Melanocyte of skin (primary cell): ENCODE results near the gene TRDN. TPM values are rescaled to one million over a fixed set of nuclear protein-coding genes. Genes with fewer than 3 reads are reported as not detected.

Experiments used
- total RNA-seq, 2 donors: library from RNA; depleted of rRNA; stranded (reverse); fragments of >200 nt; gene quantifications; 2 replicates each; pipeline ENCODE4 v1.2.3, GENCODE V29; 2012

The TRDN gene, protein sequence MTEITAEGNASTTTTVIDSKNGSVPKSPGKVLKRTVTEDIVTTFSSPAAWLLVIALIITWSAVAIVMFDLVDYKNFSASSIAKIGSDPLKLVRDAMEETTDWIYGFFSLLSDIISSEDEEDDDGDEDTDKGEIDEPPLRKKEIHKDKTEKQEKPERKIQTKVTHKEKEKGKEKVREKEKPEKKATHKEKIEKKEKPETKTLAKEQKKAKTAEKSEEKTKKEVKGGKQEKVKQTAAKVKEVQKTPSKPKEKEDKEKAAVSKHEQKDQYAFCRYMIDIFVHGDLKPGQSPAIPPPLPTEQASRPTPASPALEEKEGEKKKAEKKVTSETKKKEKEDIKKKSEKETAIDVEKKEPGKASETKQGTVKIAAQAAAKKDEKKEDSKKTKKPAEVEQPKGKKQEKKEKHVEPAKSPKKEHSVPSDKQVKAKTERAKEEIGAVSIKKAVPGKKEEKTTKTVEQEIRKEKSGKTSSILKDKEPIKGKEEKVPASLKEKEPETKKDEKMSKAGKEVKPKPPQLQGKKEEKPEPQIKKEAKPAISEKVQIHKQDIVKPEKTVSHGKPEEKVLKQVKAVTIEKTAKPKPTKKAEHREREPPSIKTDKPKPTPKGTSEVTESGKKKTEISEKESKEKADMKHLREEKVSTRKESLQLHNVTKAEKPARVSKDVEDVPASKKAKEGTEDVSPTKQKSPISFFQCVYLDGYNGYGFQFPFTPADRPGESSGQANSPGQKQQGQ
- not detected for total RNA-seq

DNA sequence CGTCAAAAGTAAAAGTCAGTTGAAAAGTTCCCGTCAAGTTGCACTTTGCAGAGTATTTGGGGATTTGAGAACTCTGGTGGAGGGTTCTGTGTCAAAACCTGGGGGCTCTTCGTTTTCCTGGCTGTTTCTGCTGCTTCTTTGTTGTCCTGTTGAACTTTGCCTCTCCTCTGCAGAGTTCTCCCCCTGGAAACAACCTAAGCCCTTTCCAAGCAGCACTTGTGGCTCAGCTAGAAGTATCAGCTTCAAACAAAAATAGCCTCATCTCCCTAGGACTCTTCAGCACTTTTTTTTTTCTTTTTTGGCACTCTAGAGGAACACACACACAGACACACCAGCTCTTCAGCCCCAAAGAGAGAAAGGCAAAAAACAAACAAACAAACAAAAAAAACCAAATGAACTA lies at the start of gene TRDN:
TRDN (minus strand) TSS at position 169 of the 400 bp plus-strand sequence. CDS start 175 bp downstream, outside the sequence.

Other genes with a start within 250 kb of the TRDN start
- gene NKAIN2, start 166.9 kb upstream of the TRDN start, total RNA-seq: not detected